ENCODE data around the gene CPN2.

Gene CPN2

DNA sequence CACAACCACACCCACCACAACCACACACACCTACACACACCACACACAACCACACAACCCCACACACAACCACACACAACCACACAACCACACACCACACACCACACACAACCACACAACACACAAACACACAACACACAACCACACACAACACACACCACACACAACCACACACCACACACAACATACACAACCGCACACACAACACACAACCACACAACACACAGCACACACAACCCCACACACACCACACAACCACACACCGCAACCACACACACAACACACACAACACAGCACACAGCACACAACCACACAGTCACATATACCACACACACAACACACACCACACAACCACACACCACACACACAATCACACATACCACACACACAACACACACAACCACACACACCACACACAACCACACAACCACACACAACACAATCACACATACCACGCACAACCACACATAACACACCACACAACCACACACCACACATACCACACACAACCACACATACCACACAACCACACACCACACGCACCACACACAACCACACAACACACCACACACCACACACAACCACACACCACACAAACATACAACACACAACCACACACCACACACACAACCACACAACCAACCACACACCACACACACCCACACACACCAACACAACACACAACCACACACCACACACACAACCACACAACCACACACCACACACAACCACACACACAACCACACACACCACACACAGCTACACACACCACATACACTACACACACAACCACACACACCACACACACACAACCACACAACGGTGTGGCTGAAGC is 23.7 kb downstream of the CPN2 start:
- DNase-seq, result no peak

DNA sequence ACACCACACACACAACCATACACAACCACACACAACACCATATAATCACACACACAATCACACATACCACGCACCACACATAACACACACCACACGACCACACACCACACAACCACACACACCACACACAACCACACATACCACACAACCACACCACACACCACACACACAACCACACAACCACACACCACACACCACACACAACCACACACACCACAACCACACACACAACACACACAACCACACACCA is 24.2 kb downstream of the CPN2 start:
- no peak for DNase-seq

DNA sequence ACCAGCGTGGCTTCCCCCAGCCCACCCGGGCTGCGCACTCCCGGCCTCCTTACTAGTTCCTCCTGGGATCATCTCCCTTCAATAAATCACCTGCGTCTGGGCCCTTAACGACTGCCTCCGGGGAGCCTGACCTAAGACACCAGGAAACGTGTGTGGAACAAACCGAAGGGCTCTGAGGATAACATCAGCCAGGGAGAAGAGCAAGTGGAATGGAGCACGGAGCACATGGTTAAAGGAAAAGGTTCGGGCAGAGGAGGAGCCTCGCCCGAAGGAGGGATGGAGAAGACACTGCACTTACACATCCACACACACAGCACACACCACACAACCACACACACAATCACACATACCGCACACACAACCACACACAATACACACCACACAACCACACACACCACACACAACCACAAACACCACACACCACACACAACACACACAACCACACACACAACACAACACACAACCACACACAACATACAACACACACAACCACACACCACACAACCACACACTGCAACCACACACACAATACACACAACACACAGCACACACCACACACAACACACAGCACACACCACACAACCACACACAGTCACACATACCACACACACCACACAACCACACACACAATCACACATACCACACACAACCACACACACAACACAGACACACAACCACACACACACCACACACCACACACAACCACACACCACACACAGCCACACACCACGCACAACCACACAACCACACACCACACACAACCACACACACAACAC is 24.7 kb downstream of the CPN2 start:
- no peak for DNase-seq

DNA sequence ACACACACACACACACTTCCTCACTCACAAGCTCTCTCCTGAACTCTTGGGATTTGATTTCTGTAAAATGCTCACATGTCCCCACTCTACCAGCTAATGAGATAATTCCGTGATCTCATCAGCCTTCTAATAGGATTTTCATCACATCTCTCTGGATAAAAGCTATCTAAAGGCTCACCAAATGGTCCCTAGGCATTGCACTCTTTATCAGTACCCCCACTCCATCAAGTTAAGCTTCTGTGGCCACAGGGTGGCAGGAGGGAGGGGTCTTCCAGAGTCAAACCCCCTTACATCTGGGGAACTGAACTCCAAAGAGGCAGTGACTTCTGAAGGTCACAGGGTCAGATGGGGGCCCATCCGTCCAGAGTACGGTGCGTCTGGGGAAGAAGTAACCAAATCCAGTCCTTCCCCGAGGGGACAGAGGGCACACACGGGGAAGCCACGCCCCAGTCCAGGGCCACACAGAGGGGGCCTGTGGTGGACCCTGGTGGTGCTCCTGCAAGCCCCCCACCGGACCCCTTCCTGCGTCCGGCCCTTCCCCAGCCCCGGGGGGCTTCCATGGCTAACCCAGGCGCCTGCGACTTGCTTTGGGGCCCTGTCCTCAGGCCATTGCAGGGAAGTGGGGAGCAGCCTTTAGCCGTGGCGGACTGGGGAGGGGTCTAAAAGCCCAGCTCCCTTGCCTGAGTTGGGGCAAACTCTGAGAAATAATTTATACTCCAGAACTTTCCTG is 25.5 kb downstream of the CPN2 start:
- DNase-seq, result no peak

DNA sequence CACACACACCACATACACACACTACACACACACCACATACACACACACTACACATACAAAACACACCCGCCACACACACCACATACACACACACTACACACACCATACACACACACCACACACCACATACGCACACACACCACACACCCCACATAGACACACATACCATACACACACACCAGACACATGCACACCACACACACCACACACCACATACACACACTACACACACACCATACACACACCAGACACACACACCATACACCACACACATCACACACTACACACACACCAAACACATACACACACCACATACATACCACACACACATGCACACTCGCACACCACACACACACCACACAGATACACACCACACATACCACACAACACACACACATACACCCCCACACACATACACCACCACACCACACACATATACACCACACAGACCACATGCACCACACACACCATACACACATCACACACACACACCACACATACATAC is 26.3 kb downstream of the CPN2 start:
- DNase-seq, result no peak

DNA sequence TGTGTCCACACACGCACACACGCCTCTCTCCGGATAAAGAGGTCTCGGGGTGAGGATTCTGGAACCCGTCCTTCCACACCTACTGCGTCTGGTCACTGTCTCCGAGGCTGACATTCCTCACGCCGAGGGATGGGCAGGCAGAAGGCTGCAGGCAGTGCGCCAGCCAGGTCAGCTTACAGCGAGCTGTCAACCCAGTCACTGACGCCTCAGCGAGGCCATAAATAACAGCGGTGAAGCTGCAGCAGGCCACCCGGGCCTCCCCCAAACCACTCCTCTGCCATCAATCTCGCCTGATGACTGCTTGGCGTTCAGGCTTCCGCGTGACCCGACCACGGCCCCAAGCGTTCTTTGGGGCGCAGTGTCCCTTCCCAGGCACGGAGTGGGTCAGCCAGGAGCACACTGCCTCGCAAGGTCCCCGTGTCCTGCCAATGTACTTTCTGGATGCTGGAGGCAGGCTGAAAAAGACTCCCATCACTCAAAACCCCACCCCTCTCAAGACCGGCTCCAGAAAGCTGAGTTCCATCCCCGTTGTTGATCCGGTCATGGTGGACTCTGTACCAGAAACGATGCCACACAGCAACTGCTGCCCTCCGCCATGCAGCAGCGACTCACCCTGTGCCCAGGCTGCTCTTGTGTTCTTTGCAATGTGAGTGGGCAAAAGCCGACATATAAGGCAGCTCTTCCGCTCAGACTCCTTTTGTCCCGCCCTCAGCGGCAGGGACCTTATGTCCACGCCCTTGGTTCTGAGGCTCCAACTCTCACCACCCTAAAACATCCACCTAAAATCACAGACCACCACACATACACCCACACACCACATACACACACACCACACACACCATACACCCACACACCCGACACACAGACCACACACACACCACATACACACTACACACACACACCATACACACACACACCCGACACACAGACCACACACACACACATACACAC is 27.1 kb downstream of the CPN2 start:
- peak; percentile 48 for DNase-seq

DNA sequence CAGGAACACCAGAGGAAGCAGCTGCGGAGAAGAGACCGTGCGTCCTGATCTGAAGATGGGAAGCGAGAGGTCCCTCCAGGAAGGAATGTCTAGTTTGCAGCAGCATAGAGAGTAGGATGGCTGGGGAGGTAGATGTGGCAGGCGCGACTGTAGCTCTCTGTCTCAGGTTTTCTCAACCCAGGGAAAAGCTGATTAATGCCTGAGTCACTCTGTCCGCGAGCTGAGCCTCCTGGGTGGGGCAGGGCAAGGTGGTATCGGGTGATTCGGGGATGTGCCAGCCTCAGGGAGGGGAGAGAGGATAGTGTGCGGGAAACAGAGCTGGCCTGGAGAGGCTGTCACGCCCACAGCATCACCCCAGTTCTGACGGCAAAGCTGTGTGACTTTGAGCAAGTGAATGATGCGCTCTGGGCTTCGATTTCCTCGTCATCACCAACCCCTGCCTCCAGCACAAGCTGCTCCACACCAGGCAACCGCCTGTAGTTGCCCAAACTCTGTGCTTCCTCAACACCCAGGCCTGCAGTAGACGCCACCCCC is 28.4 kb downstream of the CPN2 start:
- DNase-seq, result peak; percentile 64

DNA sequence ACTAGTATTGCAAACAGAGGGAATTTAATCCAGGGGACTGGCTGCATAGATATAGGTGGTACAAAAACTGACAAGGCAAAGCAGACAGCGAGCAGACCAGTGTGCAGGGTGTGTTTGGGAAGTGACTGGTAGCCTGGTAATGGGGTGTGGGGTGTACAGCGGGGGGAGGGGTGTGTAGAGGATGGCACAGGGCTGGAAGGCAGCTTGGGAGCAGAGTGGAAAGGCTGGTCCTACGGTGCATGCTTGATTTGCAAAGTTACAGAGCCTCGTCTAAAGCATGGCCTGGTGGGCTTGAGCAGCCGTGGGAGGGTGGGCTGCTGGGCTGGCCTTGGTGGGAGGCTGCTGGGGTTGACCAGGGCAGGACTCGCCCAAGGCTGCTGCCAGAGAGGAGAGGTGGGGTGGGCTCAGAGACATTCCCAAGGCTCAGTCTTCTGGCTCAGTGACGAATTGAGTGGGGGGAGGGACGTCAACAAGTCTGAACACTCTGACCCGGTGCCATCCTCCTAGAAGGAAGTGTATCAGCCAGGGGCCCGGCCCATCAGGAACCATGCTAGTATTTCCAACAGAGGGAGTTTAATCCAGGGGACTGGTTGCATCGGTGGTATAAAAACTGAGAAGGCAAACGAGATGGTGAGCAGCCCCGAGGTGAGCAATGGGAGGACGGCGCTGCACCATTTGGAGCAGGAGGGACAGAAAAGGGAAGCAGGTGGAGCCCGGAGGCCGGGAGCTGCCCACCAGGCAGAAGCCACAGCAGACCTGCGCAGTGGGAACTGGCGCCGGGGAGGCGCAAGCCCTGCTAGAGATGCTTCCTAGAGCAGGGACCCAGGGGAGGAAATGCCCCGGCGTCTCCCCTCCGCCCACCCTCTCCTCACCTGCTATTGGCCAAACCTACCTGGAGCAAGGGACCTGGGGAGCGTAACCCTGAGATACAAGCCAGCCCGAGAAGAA is 29.2 kb downstream of the CPN2 start:
- no peak for DNase-seq

DNA sequence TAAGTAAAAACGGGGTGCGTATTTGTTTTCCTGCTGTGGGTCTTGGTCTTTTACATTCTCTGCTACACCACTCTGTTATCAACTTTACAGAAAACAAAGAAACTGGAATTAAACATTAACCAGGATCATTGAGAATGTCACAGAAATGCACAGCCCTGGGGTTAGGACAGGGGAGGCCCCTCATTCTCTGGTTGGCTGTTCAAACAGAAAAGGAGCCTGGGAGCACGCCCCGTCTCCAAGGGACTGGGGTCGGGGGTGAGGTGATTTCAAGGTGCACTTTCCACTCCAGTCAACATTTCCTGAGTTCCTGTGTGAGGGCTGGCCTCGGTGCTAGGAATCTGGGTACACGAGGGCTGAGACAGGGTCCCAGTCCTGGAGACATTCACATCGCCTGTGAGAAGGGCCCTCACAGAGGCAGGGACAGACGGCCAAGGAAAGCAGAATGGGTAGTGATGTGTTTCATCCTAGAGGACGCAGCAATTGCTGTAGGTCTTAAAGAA is 30.3 kb downstream of the CPN2 start:
- DNase-seq, result no peak

DNA sequence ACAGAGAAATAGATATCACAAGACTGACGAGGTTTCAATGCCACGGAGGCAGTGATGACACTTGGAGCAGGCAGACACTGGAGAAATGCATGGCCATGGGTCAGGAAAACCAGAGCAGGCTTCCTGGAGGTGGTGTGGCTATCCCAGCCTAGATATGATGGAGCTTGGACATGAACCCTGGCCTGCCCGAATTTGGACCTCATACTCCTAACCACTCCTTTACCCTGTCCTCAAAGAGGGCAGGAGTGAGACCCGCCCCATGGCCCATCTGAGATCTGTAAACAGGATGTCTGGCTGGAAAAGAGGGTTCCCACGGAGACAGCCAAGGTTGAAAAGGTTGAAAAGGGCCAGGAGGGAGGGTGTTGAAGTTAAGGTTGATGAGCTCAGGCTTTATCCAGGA is 31.0 kb downstream of the CPN2 start:
- DNase-seq, result no peak

DNA sequence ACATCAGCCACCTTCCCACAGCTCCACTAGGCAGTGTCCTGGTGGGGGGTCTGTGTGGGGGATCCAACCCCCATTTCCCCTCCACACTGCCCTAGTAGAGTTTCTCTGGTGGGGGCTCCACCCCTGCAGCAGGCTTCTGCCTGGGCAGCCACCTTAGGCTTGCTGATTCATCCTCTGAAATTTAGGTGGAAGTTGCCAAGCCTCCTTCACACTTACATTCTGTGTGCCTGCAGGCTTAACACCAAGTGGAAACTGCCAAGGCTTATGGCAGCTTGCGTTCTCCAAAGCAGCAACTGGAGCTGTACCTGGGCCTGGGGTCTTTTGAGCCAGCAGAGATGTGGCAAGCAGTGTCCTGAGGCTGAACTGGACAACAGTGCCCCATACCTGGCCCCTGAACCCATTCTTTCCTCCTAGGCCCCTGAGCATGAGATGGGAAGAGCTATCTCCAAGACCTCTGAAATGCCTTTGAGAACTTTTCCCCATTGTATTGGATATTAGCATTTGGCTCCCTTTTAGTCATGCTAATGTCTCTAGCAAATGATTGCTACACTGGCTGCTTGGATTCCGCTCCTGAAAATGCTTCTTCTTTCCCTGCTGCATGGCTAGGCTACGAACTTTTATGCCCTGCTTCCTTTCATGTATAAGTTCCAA is 32.5 kb downstream of the CPN2 start:
- DNase-seq, result no peak

DNA sequence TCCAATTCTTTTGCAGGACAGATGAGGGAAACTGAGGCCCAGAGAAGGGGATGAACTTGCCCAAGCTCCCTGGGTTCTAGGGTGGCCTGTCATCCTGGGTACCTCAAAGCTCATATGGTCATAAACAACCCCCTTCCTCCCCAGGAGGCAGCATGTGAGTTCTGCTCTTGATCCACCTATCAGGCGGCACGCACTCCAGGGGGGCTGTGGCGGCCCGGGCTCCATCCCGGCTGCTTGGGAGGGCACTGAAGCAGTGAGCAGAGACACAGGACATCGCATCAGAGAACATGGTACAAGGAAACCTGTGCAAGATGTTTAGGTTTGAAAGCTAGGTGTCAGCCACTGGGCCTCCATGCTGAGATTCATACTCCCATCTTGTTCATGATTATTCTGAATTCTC is 34.2 kb downstream of the CPN2 start:
- DNase-seq, result no peak

DNA sequence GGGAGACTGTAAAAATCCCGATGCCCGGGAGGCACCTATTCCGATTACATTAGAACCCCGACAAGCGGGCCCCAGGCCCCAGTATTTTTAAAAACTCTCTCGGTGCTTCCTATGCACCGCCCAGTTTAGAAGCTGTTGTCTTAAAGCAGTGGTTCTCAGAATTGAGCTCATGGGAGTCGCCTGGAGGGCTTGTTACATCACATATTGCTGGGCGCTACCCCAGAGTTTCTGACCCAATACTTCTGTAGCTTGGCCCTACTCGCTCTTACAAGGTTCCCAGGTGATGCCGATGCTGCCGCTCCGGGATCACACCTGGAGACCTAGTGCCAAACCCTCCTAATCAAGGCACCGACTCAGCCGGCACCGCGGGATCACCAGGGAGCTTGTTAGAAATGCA is 35.2 kb downstream of the CPN2 start:
- DNase-seq, result no peak

DNA sequence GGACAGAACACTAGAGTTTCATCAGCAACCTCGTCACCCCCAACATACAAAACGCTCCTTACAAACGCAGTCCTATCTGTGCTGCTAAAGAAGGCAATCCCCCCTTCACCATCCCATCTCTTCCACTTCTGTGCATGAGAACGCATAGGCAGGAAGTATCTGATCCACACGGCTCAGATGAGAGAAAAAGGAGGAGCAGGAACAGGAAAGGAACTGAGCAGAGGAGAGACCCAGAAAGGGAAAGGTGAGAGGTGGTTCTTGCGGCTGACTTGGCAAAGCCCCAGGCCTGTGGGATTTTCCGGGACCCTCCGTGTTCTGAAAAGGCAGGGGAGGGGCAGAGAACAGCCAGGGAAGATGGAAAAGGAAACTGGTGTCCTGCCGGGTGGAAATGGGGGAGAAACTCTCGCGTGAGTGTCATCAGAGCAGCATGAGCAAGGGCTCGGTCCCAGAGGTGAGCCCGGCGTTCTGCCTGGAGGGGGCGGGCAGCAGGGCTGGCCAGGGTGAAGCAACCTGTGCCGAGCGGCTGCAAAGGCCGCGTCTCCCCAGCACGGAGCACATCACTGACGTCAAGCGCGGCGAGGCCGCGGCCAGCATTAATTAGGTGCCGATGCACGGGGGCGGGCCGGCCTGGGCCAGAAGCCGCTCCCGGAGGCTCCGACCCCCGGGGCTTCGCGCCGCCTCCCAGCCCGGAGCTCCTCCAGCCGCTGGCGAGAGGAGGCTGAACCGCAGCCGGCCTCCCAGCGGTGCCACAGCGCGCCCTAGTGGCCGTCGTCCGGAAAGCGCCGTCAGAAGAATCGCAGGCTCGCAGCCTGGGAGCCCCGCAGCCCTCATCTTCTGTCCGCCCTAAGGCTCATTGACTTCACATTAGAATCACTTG is 35.8 kb downstream of the CPN2 start:
- DNase-seq, result peak; percentile 88

DNA sequence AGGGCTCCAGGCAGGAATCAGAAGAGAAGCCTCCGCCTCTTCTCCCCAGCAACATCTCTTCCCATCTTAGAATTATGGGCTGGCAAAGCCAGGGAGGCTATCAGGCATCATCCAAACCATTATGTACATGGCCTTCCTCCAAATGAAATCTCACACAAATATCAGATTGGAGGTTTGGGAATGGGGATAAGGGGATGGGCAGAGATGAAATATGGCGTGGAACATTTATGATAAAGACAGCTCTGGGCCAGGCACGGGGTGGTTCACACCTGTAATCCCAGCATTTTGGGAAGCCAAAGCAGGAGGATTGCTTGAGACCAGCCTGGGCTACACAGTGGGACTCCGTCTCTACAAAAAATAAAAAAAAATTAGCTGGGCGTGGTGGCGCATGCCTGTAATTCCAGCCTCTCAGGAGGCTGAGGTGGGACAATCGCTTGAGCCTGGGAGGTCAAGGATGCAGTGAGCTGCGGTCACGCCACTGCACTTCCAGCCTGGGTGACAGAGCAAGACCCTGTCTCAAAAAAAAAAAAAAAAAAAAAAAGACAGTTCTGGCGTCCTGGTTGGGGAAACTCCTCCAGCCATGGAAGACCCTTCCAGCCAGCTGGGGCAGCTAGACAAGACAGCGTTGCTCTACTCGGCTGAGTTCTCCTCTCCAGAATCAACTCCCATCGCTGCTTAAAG is 36.6 kb downstream of the CPN2 start:
- no peak for DNase-seq

DNA sequence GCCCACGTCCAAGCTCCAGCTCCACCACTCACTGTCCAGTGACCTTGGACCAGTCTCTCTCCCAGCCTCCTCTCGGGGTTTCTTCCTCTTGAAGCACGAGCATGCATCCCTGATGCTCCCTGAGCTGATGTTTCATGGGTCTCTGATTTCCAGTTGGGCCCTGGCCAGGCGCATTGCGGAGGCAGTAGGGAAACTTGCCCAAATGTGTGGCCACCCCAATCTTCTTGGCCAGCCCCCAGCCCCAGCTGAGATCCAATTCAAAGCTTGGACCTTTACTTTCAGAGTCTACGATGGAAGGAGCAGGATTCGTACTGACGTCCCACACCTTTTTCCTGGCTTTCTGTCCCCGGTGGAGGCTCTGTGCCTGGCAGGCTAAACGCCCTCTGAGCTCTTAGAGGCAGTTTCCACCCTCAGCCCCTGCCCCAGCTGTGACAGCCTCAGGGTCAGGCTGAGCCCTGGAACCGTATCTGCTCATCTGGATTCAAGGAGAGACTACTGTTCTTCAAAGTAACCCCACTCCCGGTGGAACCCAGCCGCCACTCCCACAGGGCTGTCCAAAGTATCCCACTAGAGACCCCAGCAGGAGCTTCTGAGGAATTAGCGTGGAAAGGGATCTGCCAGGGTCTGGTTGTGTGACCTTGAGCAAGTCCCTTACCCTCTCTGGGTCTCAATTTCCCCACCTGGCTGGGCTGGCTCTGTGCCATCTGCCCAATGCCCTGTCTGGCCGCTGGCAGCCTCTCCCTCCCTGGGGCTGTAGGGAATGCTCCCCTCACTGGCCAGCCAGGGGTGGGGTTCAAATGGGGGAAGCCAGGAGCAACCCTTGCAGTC is 37.4 kb downstream of the CPN2 start:
- DNase-seq, result no peak

DNA sequence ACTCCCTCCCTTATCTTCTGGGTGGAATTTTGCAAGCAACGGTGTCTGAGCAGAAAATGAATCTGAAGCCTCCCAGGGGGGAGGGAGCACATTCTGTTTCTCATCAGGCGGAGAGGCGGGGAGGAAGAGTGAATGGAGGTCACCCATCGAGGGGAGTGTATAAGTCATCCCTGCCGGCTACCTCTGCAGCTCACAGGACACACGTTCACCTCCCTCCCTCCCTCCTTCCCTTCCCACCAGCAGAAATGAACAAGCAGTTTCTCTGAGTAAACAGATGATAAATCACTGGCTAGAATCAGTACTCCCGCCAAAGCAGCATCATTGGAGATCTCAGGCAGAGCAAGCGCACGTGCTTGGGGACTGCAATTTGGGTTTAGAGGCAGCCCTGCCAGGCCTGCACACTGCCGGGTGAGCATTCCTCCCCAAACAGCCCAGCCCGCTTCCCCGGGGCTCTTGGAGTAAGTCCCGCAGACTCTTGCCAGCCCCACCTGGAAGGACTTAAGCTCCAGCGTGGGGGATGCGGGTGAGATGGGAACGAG is 38.3 kb downstream of the CPN2 start:
- no peak for DNase-seq
